Anterior cingulate cortex (tissue), 58 donors: ENCODE results near the gene SPTB.

ENCODE experiments used
- DNase-seq, 58 donors: peaks; one replicate each; lab custom pipeline; 2025; lab: John Stamatoyannopoulos, UW

Gene SPTB

DNA sequence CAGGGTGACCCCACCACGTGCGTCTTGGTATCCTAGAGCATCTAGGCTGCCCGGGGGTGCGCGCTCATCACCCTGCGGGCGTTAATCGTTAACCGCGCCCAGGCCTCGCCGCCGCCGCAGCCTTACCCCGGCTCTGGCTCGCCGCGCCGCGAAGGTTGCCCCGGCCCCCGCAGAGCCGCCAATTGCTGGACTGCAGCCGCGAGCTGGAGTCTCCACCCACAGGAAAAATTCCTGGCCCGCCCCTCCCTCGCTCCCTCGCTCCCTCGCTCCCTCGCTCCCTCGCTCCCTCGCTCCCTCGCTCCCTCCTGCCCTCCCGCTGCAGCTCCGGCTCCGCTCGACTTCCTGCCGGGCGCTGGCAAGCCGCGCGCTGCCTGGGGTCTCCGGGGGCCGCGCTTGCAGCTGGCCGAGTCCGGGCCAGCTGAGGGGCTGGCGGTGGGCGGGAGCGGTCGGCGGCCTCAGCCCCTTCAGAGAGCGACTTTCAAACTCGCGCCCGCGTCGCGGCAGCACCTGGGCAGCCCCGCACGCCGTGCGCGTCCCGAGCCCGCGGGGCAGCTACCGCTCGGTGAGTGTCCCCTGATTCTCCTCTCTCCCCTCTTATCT, 175.5 kb downstream of the SPTB start, which contains the start of gene PLEKHG3:
PLEKHG3 (plus strand) TSS at position 282 of the 600 bp plus-strand sequence. CDS start 23,208 bp downstream, outside the sequence.
- DNase-seq = peak in 54 of 58 donors; percentile 25 to 89 (median 66)

DNA sequence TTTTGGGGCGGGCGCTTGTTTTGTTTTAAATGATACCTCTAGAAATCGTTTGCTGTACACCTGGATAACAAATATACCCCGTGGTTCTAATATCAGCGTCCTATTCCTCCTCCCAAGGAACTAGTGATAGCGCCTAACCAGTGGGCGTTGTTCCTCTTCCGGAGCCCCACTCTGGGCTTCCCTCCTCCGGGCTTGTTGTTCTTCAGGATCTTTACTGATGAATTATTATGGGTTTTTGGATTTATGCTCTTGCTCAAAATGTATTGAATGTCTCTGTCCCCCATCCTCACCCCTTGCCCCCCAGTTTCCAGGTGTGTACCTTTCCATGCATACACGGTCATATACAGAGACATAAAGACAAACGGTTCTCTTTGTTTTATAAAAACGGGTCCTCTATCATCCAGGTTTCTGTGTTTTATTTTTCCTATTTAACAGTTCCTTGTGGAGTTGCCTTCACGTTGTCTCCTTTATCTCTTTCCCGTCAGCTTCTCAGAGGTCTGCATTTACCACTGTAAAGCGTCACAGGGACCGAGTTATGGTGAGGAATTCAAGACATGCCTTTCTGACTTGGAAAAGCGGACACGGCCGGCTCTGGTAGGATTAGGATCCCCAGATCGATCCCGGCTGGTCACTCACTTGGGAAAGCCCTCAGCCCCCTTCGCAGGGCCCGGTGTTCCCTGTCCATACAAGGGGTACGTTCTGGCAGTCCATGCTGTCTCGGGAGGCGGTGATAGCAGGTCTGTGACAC, 176.1 kb downstream of the SPTB start:
- DNase-seq = peak in 4 of 58 donors; percentile 55 to 77 (median 65)

DNA sequence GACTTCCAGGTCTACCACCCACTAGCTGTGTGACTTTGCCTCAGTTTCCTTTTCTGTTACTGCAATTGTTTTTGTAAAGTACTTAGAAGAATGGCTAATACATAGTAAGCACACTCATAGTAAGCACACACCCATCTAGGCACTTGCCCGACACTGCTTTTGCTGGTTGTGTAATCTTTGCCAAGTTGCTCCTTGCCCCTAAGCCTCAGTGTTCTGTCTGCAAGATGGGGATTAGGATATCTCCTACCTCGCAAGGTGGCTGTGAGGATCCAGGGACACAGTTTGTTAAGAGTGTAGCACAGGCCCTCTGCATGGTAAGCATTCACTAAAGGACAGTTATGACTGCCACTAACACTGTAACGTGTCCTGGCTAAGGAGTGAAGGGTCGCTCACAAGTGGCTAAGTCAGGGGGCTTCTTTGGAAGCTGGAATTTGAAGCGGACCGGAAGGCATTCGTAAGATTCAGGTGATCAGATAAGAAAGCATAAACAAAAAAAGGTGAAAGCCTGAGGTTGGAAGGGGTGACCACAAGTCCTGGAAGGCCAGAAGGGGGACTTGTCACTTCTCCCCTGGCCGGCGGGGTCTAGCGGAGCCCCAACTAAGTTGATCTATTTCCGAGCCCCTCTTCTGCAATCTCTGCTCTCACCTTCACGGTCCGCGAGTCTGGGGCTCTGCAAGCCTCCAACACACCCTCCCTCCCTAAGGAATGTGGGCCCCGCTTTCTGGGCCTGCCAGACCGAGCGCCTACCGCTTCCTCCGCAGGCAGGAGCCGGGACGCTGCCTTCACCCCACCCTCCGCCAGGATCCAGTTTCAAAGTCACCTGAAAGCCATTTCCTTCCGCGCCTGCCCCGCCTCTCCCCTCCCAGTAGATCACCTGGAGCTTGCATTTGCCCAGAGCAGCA, 177.0 kb downstream of the SPTB start:
- no peak for DNase-seq

DNA sequence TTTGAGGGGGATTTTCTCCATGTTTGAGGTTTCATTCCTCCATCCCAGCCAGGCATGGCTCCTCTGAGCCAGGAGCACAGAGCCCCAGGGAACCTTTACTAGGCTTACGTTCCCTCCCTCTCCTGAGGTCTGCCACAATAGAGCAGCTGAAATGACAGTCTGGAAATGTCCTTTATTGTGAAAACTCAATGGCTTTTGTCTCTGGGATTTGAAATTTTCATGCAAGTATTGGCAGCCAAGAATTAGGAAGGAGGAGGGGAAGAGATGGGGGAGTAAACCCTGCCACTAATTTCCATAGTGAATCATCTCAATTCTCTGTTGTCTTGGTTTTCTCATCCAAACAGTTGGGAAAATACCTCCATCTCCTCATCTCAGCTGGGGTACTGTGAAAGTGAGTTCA, 178.0 kb downstream of the SPTB start:
- DNase-seq = peak in 3 of 58 donors; percentile 22 to 40 (median 38)

DNA sequence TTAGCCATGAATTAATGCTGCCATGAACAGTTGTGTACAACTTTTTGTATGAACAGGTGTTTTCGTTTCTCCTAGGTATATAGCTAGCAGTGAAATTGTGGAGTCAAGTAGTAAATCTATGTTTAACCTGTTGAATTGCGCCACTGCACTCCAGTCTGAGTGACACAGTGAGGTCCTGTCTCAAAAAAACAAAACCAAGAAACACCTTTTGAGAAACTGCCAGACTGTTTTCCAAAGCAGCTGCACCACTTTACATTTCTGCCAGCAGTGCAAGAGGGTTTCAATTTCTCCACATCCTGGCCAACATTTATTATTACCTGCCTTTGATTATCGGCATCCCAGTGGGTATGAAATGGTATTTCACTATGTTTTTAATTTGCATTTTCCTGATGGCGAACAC, 178.8 kb downstream of the SPTB start:
- no peak for DNase-seq

DNA sequence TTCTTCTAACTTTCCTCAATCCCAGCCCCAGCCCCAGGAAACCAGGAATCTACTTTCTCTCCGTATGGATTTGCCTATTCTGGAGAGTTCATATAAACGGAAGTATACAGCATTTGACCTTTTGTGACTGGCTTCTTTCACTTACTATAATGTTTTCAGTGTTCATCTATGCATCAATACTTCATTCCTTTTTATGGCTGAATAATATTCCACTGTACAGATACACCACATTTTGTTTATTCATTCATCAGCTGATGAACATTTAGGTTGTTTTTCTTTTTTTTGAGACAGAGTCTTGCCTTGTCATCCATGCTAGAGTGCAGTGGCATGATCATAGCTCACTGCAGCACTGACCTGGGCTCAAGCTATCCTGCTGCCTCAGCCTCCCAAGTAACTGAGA, 179.4 kb downstream of the SPTB start:
- no peak for DNase-seq

DNA sequence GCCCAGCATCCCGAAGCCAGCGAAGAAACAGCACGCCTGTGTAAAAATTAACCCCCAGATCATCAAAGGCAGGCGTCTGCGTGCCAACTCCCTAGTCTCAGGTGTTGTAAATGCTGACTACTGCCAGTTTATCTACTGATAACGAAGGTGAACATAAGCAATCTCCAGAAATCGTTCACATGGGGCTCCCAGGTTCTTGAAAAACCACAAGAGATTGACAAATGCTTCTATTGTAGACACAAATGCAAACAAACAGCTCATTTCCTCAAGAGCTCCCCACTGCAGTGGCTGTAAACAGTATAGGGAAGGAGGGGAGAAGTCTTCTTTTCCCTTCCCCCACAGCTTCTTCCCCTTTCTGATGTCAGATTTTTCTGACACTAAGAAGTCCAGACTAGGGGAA, 180.8 kb downstream of the SPTB start:
- DNase-seq = no peak

DNA sequence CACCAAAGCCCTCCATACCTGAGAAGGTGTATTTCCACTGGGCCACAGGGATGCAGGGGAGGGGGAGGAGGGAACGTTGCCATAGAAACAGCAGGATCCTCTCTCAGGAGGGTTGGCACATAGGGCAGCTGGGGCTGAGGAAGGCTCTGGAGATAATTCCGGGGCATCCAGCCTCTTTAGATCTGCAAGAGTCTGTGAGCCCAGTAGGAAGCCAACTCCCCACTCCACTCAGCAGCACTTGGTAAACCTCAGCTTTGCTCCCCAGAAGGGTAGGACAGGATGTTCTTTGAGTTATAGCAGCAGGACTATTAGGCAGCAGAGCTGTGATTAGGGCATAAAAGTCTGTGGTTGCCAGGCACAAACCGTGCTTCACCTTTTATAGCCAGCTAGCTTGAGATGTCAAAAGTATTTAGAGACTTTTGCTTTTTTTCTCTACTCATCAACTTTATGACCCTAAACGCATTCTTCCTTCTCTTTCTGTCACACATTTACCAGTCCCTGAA, 183.3 kb downstream of the SPTB start:
- no peak for DNase-seq
